GM12891 (cell line): Measurements from ENCODE around the gene TNRC6C. TPM values are rescaled to one million over a fixed set of nuclear protein-coding genes. Genes with fewer than 3 reads are reported as not detected.
A peak's percentile ranks its signal among the peaks of the same experiment; 100 is the strongest.

Experiments used
- DNase-seq: peaks from one replicate; pipeline ENCODE4 v3.0.0; 2011; ENCODE audit warnings: low spot score; ENCODE audit not compliant: insufficient read length
- FAIRE-seq: peaks from 2 replicates; lab custom pipeline; 2011; peaks lifted over from hg19 to GRCh38; lab: Jason Lieb, UNC
- PAX5 ChIP-seq: IDR thresholded peaks from 2 replicates; pipeline ENCODE4 v1.6.1; 2011; ENCODE audit warnings: low read length, moderate library complexity, mild to moderate bottlenecking; ENCODE audit not compliant: insufficient read depth, severe bottlenecking
- POLR2A ChIP-seq: IDR thresholded peaks from 2 replicates; pipeline ENCODE4 v1.6.1; 2011; ENCODE audit warnings: low read depth, low read length, control low read depth
- POLR2AphosphoS5 ChIP-seq: IDR thresholded peaks from 2 replicates; pipeline ENCODE4 v1.6.1; 2011; ENCODE audit warnings: low read depth, low read length, control low read depth
- POU2F2 ChIP-seq: IDR thresholded peaks from 2 replicates; pipeline ENCODE4 v1.6.1; 2011; ENCODE audit warnings: low read depth, mild to moderate bottlenecking, control low read depth, low read length, moderate library complexity
- SPI1 ChIP-seq: IDR thresholded peaks from 2 replicates; pipeline ENCODE4 v1.6.1; 2011; ENCODE audit warnings: low read depth, low read length, control low read depth
- TAF1 ChIP-seq: IDR thresholded peaks from 2 replicates; pipeline ENCODE4 v1.6.1; 2011; ENCODE audit warnings: low read depth, low read length, control low read depth
- polyA plus RNA-seq: library from polyadenylated mRNA; unstranded; fragments of >200 nt; gene quantifications from one replicate; pipeline ENCODE4 v1.2.1, GENCODE V29; 2012; ENCODE audit warnings: low read depth, missing spikeins, inconsistent platforms; ENCODE audit not compliant: missing spikeins

Gene TNRC6C, protein sequence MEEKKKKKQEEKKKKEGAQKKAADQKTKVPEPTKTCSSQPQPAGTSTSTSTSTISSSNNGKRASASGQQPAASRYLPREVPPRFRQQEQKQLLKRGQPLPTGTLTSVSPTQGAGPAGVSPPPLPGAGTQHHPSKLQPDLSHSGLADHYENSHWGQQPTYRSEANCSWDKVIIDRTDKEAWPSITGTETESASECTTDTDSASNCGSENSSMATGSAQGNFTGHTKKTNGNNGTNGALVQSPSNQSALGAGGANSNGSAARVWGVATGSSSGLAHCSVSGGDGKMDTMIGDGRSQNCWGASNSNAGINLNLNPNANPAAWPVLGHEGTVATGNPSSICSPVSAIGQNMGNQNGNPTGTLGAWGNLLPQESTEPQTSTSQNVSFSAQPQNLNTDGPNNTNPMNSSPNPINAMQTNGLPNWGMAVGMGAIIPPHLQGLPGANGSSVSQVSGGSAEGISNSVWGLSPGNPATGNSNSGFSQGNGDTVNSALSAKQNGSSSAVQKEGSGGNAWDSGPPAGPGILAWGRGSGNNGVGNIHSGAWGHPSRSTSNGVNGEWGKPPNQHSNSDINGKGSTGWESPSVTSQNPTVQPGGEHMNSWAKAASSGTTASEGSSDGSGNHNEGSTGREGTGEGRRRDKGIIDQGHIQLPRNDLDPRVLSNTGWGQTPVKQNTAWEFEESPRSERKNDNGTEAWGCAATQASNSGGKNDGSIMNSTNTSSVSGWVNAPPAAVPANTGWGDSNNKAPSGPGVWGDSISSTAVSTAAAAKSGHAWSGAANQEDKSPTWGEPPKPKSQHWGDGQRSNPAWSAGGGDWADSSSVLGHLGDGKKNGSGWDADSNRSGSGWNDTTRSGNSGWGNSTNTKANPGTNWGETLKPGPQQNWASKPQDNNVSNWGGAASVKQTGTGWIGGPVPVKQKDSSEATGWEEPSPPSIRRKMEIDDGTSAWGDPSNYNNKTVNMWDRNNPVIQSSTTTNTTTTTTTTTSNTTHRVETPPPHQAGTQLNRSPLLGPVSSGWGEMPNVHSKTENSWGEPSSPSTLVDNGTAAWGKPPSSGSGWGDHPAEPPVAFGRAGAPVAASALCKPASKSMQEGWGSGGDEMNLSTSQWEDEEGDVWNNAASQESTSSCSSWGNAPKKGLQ (N-terminal part only)
- 0.47 TPM for polyA plus RNA-seq

DNA sequence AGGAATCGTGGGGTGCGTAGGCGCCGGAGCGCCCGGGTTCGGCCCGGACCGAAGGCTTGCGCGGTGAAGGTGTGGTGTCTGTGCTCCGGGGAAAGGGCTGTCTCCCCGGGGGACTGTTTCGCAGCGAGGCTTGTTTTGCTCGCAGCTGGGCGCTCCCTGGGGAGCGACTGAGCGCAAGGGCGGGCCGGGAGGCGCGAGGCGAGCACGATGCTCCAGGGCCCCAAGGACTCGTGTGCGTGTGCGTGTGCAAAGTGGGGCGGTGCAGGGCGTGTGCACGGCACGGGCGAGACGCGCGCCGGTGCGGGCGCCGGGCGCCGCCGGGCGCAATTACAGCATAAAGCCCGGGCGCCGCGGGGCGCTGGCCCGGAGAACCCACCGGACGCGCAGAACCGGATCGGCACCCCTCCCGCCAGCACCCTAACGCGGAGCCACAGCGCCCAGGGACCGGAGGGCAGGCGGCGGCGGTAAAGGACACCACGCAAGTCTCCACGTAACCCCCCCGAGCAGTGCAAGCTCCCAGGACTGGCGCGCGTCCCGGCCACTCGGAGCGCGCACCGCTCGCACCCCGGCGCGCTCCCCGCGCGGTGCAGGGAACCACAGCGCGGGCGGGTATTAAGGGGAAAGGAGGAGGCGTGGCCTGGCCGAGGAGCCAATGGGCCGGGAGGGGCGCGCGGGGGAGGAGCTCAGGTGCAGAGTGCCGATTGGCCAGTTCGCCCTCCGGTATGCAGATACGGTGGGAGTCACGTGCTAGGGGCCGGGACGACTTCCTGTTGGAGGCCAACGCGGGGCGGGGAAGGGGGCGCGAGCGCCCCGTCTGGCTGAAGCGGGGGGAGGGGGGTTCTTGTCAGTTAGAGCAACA is at the start of gene TNRC6C:
Gene TNRC6C (plus strand): TSS at position 847 of the 859 bp plus-strand sequence. CDS start 45,504 bp downstream, outside the sequence.
- peak; percentile 98 for DNase-seq
- no peak for TF ChIP-seq SPI1
- TF ChIP-seq POU2F2: peak; percentile 89
- peak; percentile 73 for TF ChIP-seq PAX5
- TF ChIP-seq TAF1: peak; percentile 90; the same call in 1 of the 2 replicates
- TF ChIP-seq POLR2AphosphoS5: peak; percentile 95
- peak; percentile 98 for TF ChIP-seq POLR2A

GRCh38 chr17:77909236-77909635 is 49.3 kb upstream of the TNRC6C start:
- no peak for DNase-seq
- FAIRE-seq: no peak

More for the DNA sequence above, at the start of gene TNRC6C:
- peak; percentile 97 for FAIRE-seq

DNA sequence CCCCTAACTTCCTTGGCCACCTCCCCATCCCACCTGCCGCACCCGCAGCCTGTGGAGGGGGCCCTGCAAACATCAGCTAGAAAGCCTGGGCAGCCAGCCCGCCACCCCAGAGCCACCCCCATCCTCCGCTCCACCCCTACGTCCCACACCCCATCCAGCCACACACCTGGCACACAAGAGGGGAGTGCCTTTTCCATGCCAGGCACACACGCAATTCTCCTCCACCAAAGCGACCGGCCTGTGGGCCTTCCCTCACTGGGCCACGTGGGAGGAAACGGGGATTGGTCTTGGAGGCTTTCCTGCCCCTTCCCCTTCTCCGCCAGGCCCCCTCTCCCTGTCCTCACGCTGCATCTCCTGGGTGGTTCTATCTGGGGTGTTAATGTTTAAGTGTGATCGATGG is 48.7 kb upstream of the TNRC6C start:
- DNase-seq (no peak), FAIRE-seq (no peak)
- no peak for TF ChIP-seq SPI1
- TF ChIP-seq POLR2A: no peak
- no peak for TF ChIP-seq TAF1
- TF ChIP-seq POU2F2: no peak
- TF ChIP-seq PAX5: no peak
- TF ChIP-seq POLR2AphosphoS5: no peak

More at GRCh38 chr17:77909236-77909635, 49.3 kb upstream of the TNRC6C start:
- TF ChIP-seq POLR2A (no peak), SPI1 (no peak), POLR2AphosphoS5 (no peak), TAF1 (no peak), PAX5 (no peak), POU2F2 (no peak)

- FAIRE-seq: no peak
- TF ChIP-seq POLR2A: no peak
- TF ChIP-seq POLR2AphosphoS5: no peak
- TF ChIP-seq SPI1: no peak
- no peak for TF ChIP-seq TAF1
- DNase-seq: no peak
Observed at GRCh38 chr17:77914385-77915254, 43.9 kb upstream of the TNRC6C start.

DNA sequence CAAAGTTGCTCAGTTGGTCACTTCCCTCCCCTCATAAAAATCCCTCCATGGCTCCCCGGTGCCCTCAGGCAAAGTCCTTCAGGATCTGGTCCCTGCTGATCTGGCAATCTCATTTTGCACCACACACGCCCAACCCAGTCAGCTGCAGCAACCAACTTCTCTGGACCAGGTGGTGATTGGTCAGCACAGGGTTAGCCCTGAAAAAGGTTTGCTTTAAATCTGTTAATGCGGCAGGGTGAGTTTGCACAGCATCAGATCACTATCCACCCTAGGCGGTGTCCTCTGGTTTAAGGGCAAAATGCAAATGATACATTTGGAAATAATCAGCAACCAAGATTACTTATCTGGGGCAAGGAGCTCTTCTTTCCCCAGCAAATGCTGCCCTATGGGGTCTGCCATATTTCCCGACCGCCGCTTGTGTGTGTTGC is 42.9 kb upstream of the TNRC6C start:
- FAIRE-seq: no peak
- TF ChIP-seq POLR2A (no peak), TAF1 (no peak), POLR2AphosphoS5 (no peak), POU2F2 (no peak), SPI1 (no peak), PAX5 (no peak)
- no peak for DNase-seq

DNA sequence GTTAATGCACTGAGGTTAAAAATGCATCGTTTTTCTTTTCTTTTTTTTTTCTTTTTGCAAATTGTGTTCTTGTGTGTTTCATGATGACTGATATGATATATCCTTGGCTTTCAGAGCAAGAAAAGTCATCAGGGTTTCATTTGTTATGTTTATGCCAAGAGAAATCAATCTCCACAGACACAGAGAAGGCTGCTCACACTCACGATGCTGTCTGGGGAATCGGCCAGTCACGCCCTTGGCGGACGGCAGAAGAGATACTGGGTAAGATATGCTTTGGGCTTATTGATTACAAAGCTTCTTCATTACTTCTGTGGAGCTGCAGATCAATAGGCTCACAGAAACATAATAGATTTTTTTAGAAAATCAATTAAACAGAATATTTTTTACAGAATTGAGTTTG is 42.2 kb upstream of the TNRC6C start:
- TF ChIP-seq SPI1 (no peak), TAF1 (no peak), POLR2AphosphoS5 (no peak), PAX5 (no peak), POLR2A (no peak), POU2F2 (no peak)
- FAIRE-seq (no peak), DNase-seq (no peak)

GRCh38 chr17:77916703-77917481 is 41.6 kb upstream of the TNRC6C start:
- DNase-seq (no peak), FAIRE-seq (peak; percentile 43)
- TF ChIP-seq POLR2A (no peak), POLR2AphosphoS5 (no peak), SPI1 (peak; percentile 97), POU2F2 (no peak)
